Mesenchymal stem cell (in vitro differentiated cells and primary cell): ENCODE results near the gene MED13L.
A peak's percentile ranks its signal among the peaks of the same experiment; 100 is the strongest.

Experiments used
- DNase-seq: peaks from one replicate; pipeline ENCODE4 v3.0.0-alpha.2; 2013
- H2AFZ ChIP-seq: one replicate; pipeline ENCODE4 v1.6.1; 2013; ENCODE audit warnings: low read depth, mild to moderate bottlenecking, control low read depth, inconsistent platforms, low read length, moderate library complexity
- H2AK5ac ChIP-seq: 2 replicates; pipeline ENCODE4 v1.6.1; 2013; ENCODE audit warnings: low read length, moderate library complexity, mild to moderate bottlenecking, inconsistent platforms; ENCODE audit not compliant: severe bottlenecking
- H2BK120ac ChIP-seq: one replicate; pipeline ENCODE4 v1.6.1; 2013; ENCODE audit warnings: low read depth, mild to moderate bottlenecking, inconsistent platforms, low read length, moderate library complexity
- H2BK12ac ChIP-seq, 2 experiments: one replicate each; pipeline ENCODE4 v1.6.1; 2013; ENCODE audit warnings: inconsistent platforms in 2 of 2, low read length in 2 of 2, mild to moderate bottlenecking in 2 of 2, moderate library complexity in 2 of 2, control low read depth in 1 of 2
- H2BK15ac ChIP-seq: one replicate; pipeline ENCODE4 v1.6.1; 2013; ENCODE audit warnings: mild to moderate bottlenecking, low read depth, inconsistent platforms; ENCODE audit not compliant: poor library complexity, severe bottlenecking
- H2BK5ac ChIP-seq: 2 replicates; pipeline ENCODE4 v1.6.1; 2013; ENCODE audit warnings: low read depth, mild to moderate bottlenecking, low read length, control low read depth, inconsistent platforms; ENCODE audit not compliant: poor library complexity, severe bottlenecking
- H3K14ac ChIP-seq, 2 experiments: one replicate each; pipeline ENCODE4 v1.6.1; 2013; ENCODE audit warnings: inconsistent platforms in 2 of 2, low read length in 2 of 2, control low read depth in 1 of 2, mild to moderate bottlenecking in 1 of 2, moderate library complexity in 1 of 2
- H3K18ac ChIP-seq, 2 experiments: one replicate each; pipeline ENCODE4 v1.6.1; 2013; ENCODE audit warnings: inconsistent platforms in 2 of 2, low read length in 2 of 2, control low read depth in 1 of 2, low read depth in 1 of 2, mild to moderate bottlenecking in 1 of 2
- H3K23ac ChIP-seq, 2 experiments: one replicate each; pipeline ENCODE4 v1.6.1; 2013; ENCODE audit warnings: inconsistent platforms in 2 of 2, low read length in 2 of 2, mild to moderate bottlenecking in 2 of 2, moderate library complexity in 2 of 2, control low read depth in 1 of 2
- H3K27ac ChIP-seq: 2 replicates; pipeline ENCODE4 v1.5.1; 2013; ENCODE audit warnings: mild to moderate bottlenecking, moderate library complexity, low read length, control low read depth, inconsistent platforms; ENCODE audit not compliant: poor library complexity, severe bottlenecking
- H3K27me3 ChIP-seq, 2 experiments: 2 replicates each; pipeline versions ENCODE4 v1.6.1 to v1.7.0; 2013; ENCODE audit warnings: low read length in 2 of 2, mild to moderate bottlenecking in 2 of 2, moderate library complexity in 2 of 2, control low read depth in 1 of 2, inconsistent platforms in 1 of 2; ENCODE audit not compliant: control insufficient read depth in 1 of 2, insufficient read depth in 1 of 2
- H3K36me3 ChIP-seq, 2 experiments: 2 replicates each; pipeline versions ENCODE4 v1.6.1 to v1.7.0; 2013; ENCODE audit warnings: low read length in 2 of 2, control low read depth in 1 of 2, inconsistent platforms in 1 of 2, low read depth in 1 of 2, mild to moderate bottlenecking in 1 of 2; ENCODE audit not compliant: insufficient read depth in 2 of 2, control insufficient read depth in 1 of 2
- H3K4ac ChIP-seq, 2 experiments: one replicate each; pipeline ENCODE4 v1.6.1; 2013; ENCODE audit warnings: inconsistent platforms in 2 of 2, low read length in 2 of 2, mild to moderate bottlenecking in 2 of 2, moderate library complexity in 2 of 2, control low read depth in 1 of 2, low read depth in 1 of 2
- H3K4me1 ChIP-seq: 2 replicates; pipeline ENCODE4 v1.6.1; 2013; ENCODE audit warnings: low read depth, low read length, control low read depth; ENCODE audit not compliant: control insufficient read depth, insufficient read depth
- H3K4me2 ChIP-seq: 2 replicates; pipeline ENCODE4 v1.6.1; 2013; ENCODE audit warnings: low read length, mild to moderate bottlenecking, inconsistent platforms; ENCODE audit not compliant: poor library complexity, severe bottlenecking
- H3K4me3 ChIP-seq, 2 experiments: 2 replicates each; pipeline versions ENCODE4 v1.5.1 to v1.7.0; 2013; ENCODE audit warnings: low read length in 2 of 2, mild to moderate bottlenecking in 2 of 2, control low read depth in 1 of 2, low read depth in 1 of 2; ENCODE audit not compliant: insufficient read depth in 1 of 2
- H3K79me1 ChIP-seq: replicated peaks from 2 replicates; pipeline ENCODE4 v1.6.1; 2013; ENCODE audit warnings: mild to moderate bottlenecking, control low read depth, low read length, inconsistent platforms; ENCODE audit not compliant: poor library complexity, severe bottlenecking
- H3K9ac ChIP-seq: 2 replicates; pipeline ENCODE4 v1.7.0; 2013; ENCODE audit warnings: mild to moderate bottlenecking, low read length, moderate library complexity
- H3K9me3 ChIP-seq: 2 replicates; pipeline ENCODE4 v1.7.0; 2013; ENCODE audit warnings: mild to moderate bottlenecking, low read length; ENCODE audit not compliant: control insufficient read depth
- H4K8ac ChIP-seq: one replicate; pipeline ENCODE4 v1.6.1; 2013; ENCODE audit warnings: inconsistent platforms, mild to moderate bottlenecking, low read length, moderate library complexity
- H4K91ac ChIP-seq: one replicate; pipeline ENCODE4 v1.6.1; 2013; ENCODE audit warnings: mild to moderate bottlenecking, low read length, inconsistent platforms
- WGBS: methylation state at CpG from one replicate; pipeline ENCODE4 v1.1.7; 2013; ENCODE audit warnings: mixed read lengths; 5-methylcytosine and 5-hydroxymethylcytosine counted together

MED13L gene

GRCh38 chr12:116261525-116262100 is 15.9 kb downstream of the MED13L start:
- no peak overlapping the region for H3K18ac ChIP-seq
- H3K4ac ChIP-seq: no peak overlapping the region
- no peak overlapping the region for H3K14ac ChIP-seq
- no peak overlapping the region for H3K27ac ChIP-seq
- no peak overlapping the region for H4K91ac ChIP-seq
- no peak overlapping the region for H3K23ac ChIP-seq
- no peak overlapping the region for H2AK5ac ChIP-seq
- H4K8ac ChIP-seq: no peak overlapping the region
- no peak overlapping the region for H2BK15ac ChIP-seq
- peaks cover 7% of the 10 kb centered on the region for H3K4me1 ChIP-seq
- H3K4me3 ChIP-seq: peak overlapping the region in 1 of 2 experiments; percentile 22
- no peaks in the 10 kb centered on the region for H3K27me3 ChIP-seq
- H3K79me1 ChIP-seq: no peaks in the 10 kb centered on the region
- no peak overlapping the region for H2BK5ac ChIP-seq
- H2BK120ac ChIP-seq: no peak overlapping the region
- 38% methylated on average over 4 of the region's 4 CpGs for WGBS
- H3K9me3 ChIP-seq: no peaks in the 10 kb centered on the region
- H3K9ac ChIP-seq: no peak overlapping the region
- no peak overlapping the region for H3K4me2 ChIP-seq
- DNase-seq: peak; percentile 55
- H2AFZ ChIP-seq: no peak overlapping the region
- no peaks in the 10 kb centered on the region for H3K36me3 ChIP-seq
- H2BK12ac ChIP-seq: no peak overlapping the region

GRCh38 chr12:116259800-116260577 is 17.5 kb downstream of the MED13L start:
- Histone ChIP-seq H3K79me1 (no peaks in the 10 kb centered on the region), H3K4me2 (no peak overlapping the region), H4K91ac (no peak overlapping the region), H3K14ac (no peak overlapping the region), H2BK120ac (no peak overlapping the region), H3K9me3 (no peaks in the 10 kb centered on the region), H3K4me3 (no peak overlapping the region), H3K18ac (no peak overlapping the region), H3K23ac (no peak overlapping the region), H2BK12ac (no peak overlapping the region), H2BK15ac (no peak overlapping the region), H3K4ac (no peak overlapping the region), H3K4me1 (peaks cover 3% of the 10 kb centered on the region), H4K8ac (no peak overlapping the region), H3K27ac (no peak overlapping the region), H2BK5ac (no peak overlapping the region), H3K27me3 (no peaks in the 10 kb centered on the region), H3K9ac (no peak overlapping the region), H3K36me3 (no peaks in the 10 kb centered on the region), H2AK5ac (no peak overlapping the region), H2AFZ (no peak overlapping the region)
- no peak for DNase-seq
- WGBS: 95% methylated on average over 7 of the region's 9 CpGs

- Histone ChIP-seq H4K8ac (no peak overlapping the region), H3K79me1 (no peaks in the 10 kb centered on the region), H2BK120ac (no peak overlapping the region), H3K4me3 (no peak overlapping the region), H2BK12ac (no peak overlapping the region), H3K4me2 (no peak overlapping the region), H2BK15ac (no peak overlapping the region), H3K27ac (no peak overlapping the region), H3K23ac (no peak overlapping the region), H4K91ac (no peak overlapping the region), H3K14ac (no peak overlapping the region), H3K36me3 (no peaks in the 10 kb centered on the region), H3K4me1 (peaks cover 3% of the 10 kb centered on the region), H3K9ac (no peak overlapping the region), H3K4ac (no peak overlapping the region), H2AK5ac (no peak overlapping the region), H2AFZ (no peak overlapping the region), H2BK5ac (no peak overlapping the region), H3K18ac (no peak overlapping the region), H3K9me3 (no peaks in the 10 kb centered on the region), H3K27me3 (no peaks in the 10 kb centered on the region)
- no peak for DNase-seq
- 100% methylated on average over 1 of the region's 3 CpGs for WGBS
These were observed 19.7 kb downstream of the MED13L start for GRCh38 chr12:116257826-116258225.

GRCh38 chr12:116257215-116257614 is 20.3 kb downstream of the MED13L start:
- no peak overlapping the region for H2BK12ac ChIP-seq
- H3K79me1 ChIP-seq: no peaks in the 10 kb centered on the region
- H4K91ac ChIP-seq: no peak overlapping the region
- H4K8ac ChIP-seq: no peak overlapping the region
- H3K4me3 ChIP-seq: no peak overlapping the region
- H3K4me1 ChIP-seq: peaks cover 3% of the 10 kb centered on the region
- no peak overlapping the region for H3K4ac ChIP-seq
- no peak overlapping the region for H3K14ac ChIP-seq
- H2BK5ac ChIP-seq: no peak overlapping the region
- no peak overlapping the region for H3K4me2 ChIP-seq
- no peak overlapping the region for H2BK120ac ChIP-seq
- 7% methylated on average over 3 of the region's 3 CpGs for WGBS
- peak overlapping the region; percentile 40 for H3K9ac ChIP-seq
- no peak overlapping the region for H3K27ac ChIP-seq
- H3K9me3 ChIP-seq: no peaks in the 10 kb centered on the region
- no peak overlapping the region for H2AFZ ChIP-seq
- no peaks in the 10 kb centered on the region for H3K27me3 ChIP-seq
- no peak overlapping the region for H3K23ac ChIP-seq
- H3K18ac ChIP-seq: no peak overlapping the region
- DNase-seq: peak; percentile 66
- no peaks in the 10 kb centered on the region for H3K36me3 ChIP-seq
- no peak overlapping the region for H2BK15ac ChIP-seq
- no peak overlapping the region for H2AK5ac ChIP-seq
